CD4-positive, alpha-beta T cell (primary cell): ENCODE measurements around the gene RNF207. TPM values are rescaled to one million over a fixed set of nuclear protein-coding genes. Genes with fewer than 3 reads are reported as not detected.

Source experiments
- ATAC-seq: fragments of 200-7000 bp; cut with Tn5 transposase; one replicate; pipeline ENCODE4 v1.10.0; 2022; ENCODE audit warnings: mild to moderate bottlenecking; ENCODE audit not compliant: poor library complexity
- CTCF ChIA-PET: fragments of 350-600 bp; sonication (Branson Sonifier 250); formaldehyde crosslinking; loops from one replicate; lab custom pipeline; 2021; ENCODE audit warnings: antibody characterized with exemption, inconsistent platforms; lab: Charles Lee
- POLR2A ChIA-PET: fragments of 350-600 bp; sonication (Branson Sonifier 250); formaldehyde crosslinking; loops from one replicate; lab custom pipeline; 2021; ENCODE audit warnings: antibody characterized with exemption, inconsistent platforms; lab: Charles Lee
- DNase-seq, 14 experiments: peaks; one replicate each; pipeline ENCODE4 v3.0.0-alpha.2; 2013 to 2020; ENCODE audit warnings: mixed read lengths in 2 of 14
- H3K27ac ChIP-seq, 2 donors: one replicate each; pipeline versions ENCODE4 v1.5.1 to v1.7.0; 2013; ENCODE audit warnings: low read length in 2 of 2, low read depth in 1 of 2, mild to moderate bottlenecking in 1 of 2
- H3K27me3 ChIP-seq, 2 experiments: 1 replicate in 1 of 2; 2 replicates in 1 of 2; pipeline versions ENCODE4 v1.6.1 to v1.7.0; 2013; ENCODE audit warnings: low read length in 2 of 2, control low read depth in 1 of 2, mild to moderate bottlenecking in 1 of 2, moderate library complexity in 1 of 2; ENCODE audit not compliant: insufficient read depth in 2 of 2, control insufficient read depth in 1 of 2
- H3K36me3 ChIP-seq: one replicate; pipeline ENCODE4 v1.6.1; 2013; ENCODE audit warnings: low read length, control low read depth; ENCODE audit not compliant: insufficient read depth
- H3K4me1 ChIP-seq: one replicate; pipeline ENCODE4 v1.6.1; 2013; ENCODE audit warnings: low read length, control low read depth; ENCODE audit not compliant: insufficient read depth
- H3K4me3 ChIP-seq: one replicate; pipeline ENCODE4 v1.5.1; 2013; ENCODE audit warnings: mild to moderate bottlenecking, low read length, moderate library complexity
- H3K9me3 ChIP-seq, 2 experiments: 1 replicate in 1 of 2; 2 replicates in 1 of 2; pipeline versions ENCODE4 v1.6.1 to v1.7.0; 2013; ENCODE audit warnings: low read length in 2 of 2, mild to moderate bottlenecking in 2 of 2, control low read depth in 1 of 2, moderate library complexity in 1 of 2; ENCODE audit not compliant: control insufficient read depth in 1 of 2, insufficient read depth in 1 of 2
- H3K27ac Mint-ChIP-seq: one replicate; pipeline ENCODE4 v1.8.0; 2020; ENCODE audit warnings: mixed read lengths
- H3K27me3 Mint-ChIP-seq: one replicate; pipeline ENCODE4 v1.8.0; 2021; ENCODE audit warnings: mixed read lengths
- H3K36me3 Mint-ChIP-seq: one replicate; pipeline ENCODE4 v1.8.0; 2021; ENCODE audit warnings: low read depth, mixed read lengths
- H3K4me1 Mint-ChIP-seq: one replicate; pipeline ENCODE4 v1.8.0; 2021; ENCODE audit warnings: low read depth, mixed read lengths
- H3K4me3 Mint-ChIP-seq: one replicate; pipeline ENCODE4 v1.8.0; 2020; ENCODE audit warnings: mild to moderate bottlenecking, mixed read lengths
- H3K9me3 Mint-ChIP-seq: one replicate; pipeline ENCODE4 v1.8.0; 2020; ENCODE audit warnings: mixed read lengths
- CTCF ChIP-seq: fragments of 200-600 bp; IDR thresholded peaks from one replicate; pipeline ENCODE4 v1.8.0; 2022; ENCODE audit warnings: antibody characterized with exemption, mild to moderate bottlenecking
- intact Hi-C, 2 experiments: fragments of 100-400 bp; cut with DNase I in 1 of 2; cut with micrococcal nuclease in 1 of 2; formaldehyde crosslinking; loops; one replicate each; pipeline versions ENCODE4 v1.15.1 to v1.9.0; 2023 to 2025; cut with DNase I, micrococcal nuclease
- total RNA-seq, 174 experiments: library from RNA in 2 of 174; stranded (reverse) in 2 of 174; gene quantifications; one replicate each; pipeline ENCODE4 v1.2.3 and lab custom pipeline; 2021 to 2026

The RNF207 gene
- total RNA-seq, 2 experiments from 2014 or later = 5.4 to 6.8 TPM

- intact Hi-C loops = no loop called here
- Mint-ChIP-seq H3K4me1 (peaks cover 6% of the 10 kb centered on the region), H3K4me3 (no peak overlapping the region), H3K36me3 (no peaks in the 10 kb centered on the region), H3K9me3 (no peaks in the 10 kb centered on the region), H3K27ac (no peak overlapping the region), H3K27me3 (peaks cover 43% of the 10 kb centered on the region)
- peaks cover 33 to 41% of the 10 kb centered on the region in 2 experiments for H3K27me3 ChIP-seq
- ChIA-PET CTCF (no interaction called here), POLR2A (no interaction called here)
- no peak overlapping the region for H3K4me3 ChIP-seq
- DNase-seq (no peak), ATAC-seq (no peak)
- no peak overlapping the region for H3K27ac ChIP-seq
- peaks cover 0 to 4% of the 10 kb centered on the region in 2 experiments for H3K9me3 ChIP-seq
- no peaks in the 10 kb centered on the region for H3K36me3 ChIP-seq
- peaks cover 5% of the 10 kb centered on the region for H3K4me1 ChIP-seq
- no peak for TF ChIP-seq CTCF
Measured at GRCh38 chr1:6251681-6252373, 45.9 kb downstream of the RNF207 start.

- Histone ChIP-seq H3K4me3 (no peak overlapping the region), H3K9me3 (peaks cover 0 to 4% of the 10 kb centered on the region in 2 experiments), H3K4me1 (peaks cover 3% of the 10 kb centered on the region), H3K27ac (no peak overlapping the region), H3K27me3 (peaks cover 29 to 36% of the 10 kb centered on the region in 2 experiments), H3K36me3 (no peaks in the 10 kb centered on the region)
- no peaks in the 10 kb centered on the region for H3K9me3 Mint-ChIP-seq
- CTCF ChIA-PET = no interaction called here
- no peak overlapping the region for H3K4me3 Mint-ChIP-seq
- no peak for TF ChIP-seq CTCF
- intact Hi-C loops = no loop called here
- peaks cover 1% of the 10 kb centered on the region for H3K4me1 Mint-ChIP-seq
- DNase-seq (no peak), ATAC-seq (no peak)
- H3K27me3 Mint-ChIP-seq = peaks cover 38% of the 10 kb centered on the region
- POLR2A ChIA-PET = no interaction called here
- no peaks in the 10 kb centered on the region for H3K36me3 Mint-ChIP-seq
- no peak overlapping the region for H3K27ac Mint-ChIP-seq
Measured at GRCh38 chr1:6252374-6252710, 46.4 kb downstream of the RNF207 start.

GRCh38 chr1:6253380-6253779 is 47.5 kb downstream of the RNF207 start:
- ChIA-PET POLR2A (interaction anchor here (0.6 kb wide), 1 partner anchor 155 kb away, joined by 3 read pairs; no protein-coding TSS in a partner anchor), CTCF (no interaction called here)
- Mint-ChIP-seq H3K27ac (no peak overlapping the region), H3K4me1 (no peaks in the 10 kb centered on the region), H3K27me3 (peaks cover 27% of the 10 kb centered on the region), H3K36me3 (no peaks in the 10 kb centered on the region), H3K4me3 (no peak overlapping the region), H3K9me3 (no peaks in the 10 kb centered on the region)
- Histone ChIP-seq H3K27me3 (peaks cover 19 to 26% of the 10 kb centered on the region in 2 experiments), H3K9me3 (peaks cover 0 to 4% of the 10 kb centered on the region in 2 experiments), H3K4me3 (no peak overlapping the region), H3K27ac (no peak overlapping the region), H3K36me3 (no peaks in the 10 kb centered on the region), H3K4me1 (peaks cover 3% of the 10 kb centered on the region)
- no peak for TF ChIP-seq CTCF
- no peak for DNase-seq
- no peak for ATAC-seq
- intact Hi-C loops = no loop called here
